Lung microvascular endothelial cell (primary cell): ENCODE measurements around the gene ATP2A1. TPM values are rescaled to one million over a fixed set of nuclear protein-coding genes. Genes with fewer than 3 reads are reported as not detected.
"Not testable (repeated sequence)": the region's sequence is repeated elsewhere in the genome, so short reads cannot be mapped to it uniquely, and the experiment has no call there.

ENCODE experiments used
- DNase-seq, 2 donors: peaks; one replicate each; pipeline versions ENCODE4 v3.0.0 to v3.0.0-alpha.2; 2010; ENCODE audit warnings: low read depth in 2 of 2
- total RNA-seq: library from RNA; depleted of rRNA; stranded (reverse); fragments of >200 nt; gene quantifications from 2 replicates; pipeline ENCODE4 v1.2.1, GENCODE V29; 2014

ATP2A1 gene
- total RNA-seq, 1 donor from 2014 or later, result under 0.01 TPM

DNA sequence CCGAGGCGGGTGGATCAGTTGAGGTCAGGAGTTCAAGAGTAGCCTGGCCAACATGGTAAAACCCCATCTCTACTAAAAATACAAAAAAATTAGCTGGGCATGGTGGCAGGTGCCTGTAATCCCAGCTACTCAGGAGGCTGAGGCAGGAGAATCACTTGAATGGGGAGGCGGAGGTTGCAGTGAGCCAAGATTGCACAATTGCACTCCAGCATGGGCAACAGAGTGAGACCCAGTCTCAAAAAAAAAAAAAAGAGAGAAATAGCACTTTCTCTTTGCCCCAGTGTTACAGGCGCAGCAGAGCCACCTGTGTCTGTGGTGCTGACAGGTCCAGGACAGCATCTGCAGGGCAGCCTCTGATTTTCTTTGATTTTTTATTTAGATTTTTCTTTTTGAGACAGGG, 3.3 kb downstream of the ATP2A1 start:
- DNase-seq, result not testable (repeated sequence)

- no peak for DNase-seq
These were observed 4.4 kb downstream of the ATP2A1 start for GRCh38 chr16:28882551-28883160.

DNA sequence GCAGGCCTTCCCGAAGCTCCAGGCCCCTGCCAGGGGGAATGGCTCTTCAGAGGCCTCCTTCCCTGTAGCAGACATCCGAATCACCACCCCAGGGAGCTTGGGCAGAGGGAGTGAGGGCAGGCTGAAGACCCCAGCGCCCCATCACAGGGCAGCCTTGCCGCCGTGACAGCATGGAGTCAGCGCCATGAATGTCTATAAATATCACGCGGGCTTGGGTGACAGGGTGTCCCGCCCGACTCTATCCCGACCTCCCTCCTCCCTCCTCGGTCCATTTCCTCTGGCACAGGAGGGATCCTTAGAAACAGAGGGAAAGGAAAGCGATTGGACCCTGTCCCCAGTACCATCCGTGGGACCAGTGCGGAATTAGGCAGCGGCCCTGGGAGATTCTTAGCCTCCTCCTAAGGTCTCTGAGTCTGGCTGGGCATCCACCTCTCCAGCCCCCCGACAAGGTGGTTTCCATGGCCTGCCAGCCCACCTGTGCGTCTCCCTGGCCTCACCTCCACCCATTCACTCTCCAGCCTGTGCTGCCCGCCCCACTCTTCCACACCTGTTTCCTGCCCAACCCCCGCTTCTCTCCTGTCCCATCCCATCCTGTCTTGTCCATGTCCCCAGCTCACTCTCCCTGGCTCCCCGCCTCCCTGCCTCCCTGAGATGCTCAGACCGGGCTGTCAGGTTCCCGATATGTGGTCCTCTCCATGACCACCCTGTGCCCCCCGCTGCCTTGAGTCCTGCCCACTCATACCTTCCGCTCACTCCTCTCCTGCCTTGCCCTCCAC, 5.1 kb downstream of the ATP2A1 start:
- no peak for DNase-seq

DNA sequence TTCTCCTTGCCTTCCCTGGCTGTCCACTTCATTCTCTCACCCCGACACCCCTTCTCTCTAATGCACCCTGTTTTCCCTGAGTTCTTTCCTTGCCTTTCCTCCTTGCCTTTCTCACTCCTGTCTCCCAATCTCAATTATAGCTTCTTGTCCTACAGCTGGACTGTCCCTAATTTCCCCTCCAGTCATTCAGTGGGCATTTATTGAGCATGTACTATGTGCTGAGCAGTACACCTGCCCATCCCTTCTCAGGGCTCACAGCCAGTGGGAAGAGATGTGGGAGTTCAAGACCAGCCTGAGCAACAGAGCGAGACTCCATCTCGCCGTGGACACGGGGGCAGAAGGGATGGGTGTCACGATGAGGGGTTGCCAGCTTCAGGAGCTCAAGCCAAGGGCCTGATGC, 5.8 kb downstream of the ATP2A1 start:
- DNase-seq, result no peak

DNA sequence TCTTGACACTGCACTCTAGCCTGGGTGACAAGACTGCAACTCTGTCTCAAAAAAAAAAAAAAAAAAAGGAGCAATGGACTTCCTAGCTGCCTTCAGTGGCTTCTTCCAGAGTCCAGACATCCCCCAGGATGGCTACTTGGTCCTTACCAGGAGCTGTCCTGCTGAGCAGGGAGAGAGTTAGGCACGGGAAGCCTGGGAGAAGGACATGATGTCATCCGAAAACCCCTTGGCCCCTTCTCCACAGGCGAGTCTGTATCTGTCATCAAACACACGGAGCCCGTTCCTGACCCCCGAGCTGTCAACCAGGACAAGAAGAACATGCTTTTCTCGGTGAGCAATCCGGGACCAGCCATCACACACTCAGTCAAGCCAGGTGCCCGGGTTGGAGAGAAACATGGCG, 8.7 kb downstream of the ATP2A1 start:
- DNase-seq, result no peak

DNA sequence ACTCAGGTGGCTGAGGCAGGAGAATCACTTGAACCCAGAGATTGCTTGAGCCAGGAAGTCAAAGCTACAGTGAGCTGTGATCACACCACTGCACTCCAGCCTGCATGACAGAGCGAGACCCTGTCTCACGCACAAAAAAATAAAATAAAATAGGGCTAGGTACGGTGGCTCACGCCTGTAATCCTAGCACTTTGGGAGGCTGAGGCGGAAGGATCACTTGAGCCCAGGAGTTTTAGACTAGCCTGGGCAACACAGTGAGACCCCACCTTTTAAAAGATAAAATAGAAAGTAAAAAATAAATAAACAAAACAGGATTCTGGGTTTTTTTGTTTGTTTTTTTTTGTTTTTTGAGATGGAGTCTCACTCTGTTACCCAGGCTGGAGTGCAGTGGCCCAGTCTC, 12.1 kb downstream of the ATP2A1 start:
- not testable (repeated sequence) for DNase-seq

GRCh38 chr16:28891964-28892890, 13.9 kb downstream of the ATP2A1 start:
- DNase-seq, result no peak

DNA sequence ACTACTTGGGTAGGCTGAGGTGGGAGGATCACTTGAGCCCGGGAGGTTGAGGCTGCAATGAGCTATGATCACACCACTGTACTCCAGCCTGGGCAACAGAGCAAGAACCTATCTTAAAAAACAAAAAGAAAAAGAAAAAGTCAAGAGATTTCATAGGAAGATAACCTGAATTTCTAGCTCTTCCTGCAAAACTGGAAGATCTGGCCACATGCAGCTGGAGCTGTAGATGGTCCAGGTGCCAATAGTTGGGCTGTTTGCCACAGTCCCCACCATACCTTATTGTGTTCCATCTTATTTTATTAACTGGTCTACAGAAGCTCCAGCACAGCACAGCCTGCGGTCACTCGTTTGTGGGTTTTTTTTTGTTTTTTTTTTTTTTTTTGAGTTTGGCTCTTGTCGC, 15.0 kb downstream of the ATP2A1 start:
- DNase-seq, result no peak

DNA sequence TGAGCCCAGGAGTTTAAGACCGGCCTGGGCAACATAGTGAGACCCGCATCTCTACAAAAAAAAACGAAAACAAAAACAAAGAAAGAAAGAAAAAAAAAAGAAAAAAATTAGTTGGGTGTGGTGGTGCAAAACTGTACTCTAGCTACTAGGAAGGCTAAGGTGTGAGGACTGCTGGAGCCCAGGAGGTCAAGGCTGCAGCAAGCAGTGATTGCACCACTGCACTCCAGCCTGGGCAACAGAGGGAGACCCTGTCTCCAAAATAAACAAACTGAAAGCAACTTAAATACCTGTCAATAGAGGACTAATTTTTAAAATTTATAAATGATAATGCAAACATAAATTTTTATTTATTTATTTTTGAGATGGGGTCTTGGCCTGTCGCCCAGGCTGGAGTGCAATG, 17.3 kb downstream of the ATP2A1 start:
- DNase-seq, result no peak

- DNase-seq, result no peak
These were observed 19.5 kb downstream of the ATP2A1 start for GRCh38 chr16:28897826-28898225.

DNA sequence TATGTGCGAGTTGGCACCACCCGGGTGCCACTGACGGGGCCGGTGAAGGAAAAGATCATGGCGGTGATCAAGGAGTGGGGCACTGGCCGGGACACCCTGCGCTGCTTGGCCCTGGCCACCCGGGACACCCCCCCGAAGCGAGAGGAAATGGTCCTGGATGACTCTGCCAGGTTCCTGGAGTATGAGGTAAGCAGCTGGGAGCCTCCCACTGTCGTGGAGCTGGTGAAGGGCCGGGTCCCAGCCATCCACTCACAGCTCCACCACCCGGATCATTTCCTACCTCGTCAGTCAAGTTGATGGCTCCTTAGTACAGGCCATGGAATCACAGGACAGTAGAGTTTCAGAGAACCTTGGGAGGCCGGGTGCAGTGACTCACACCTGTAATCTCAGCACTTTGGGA, 20.0 kb downstream of the ATP2A1 start:
- no peak for DNase-seq

- DNase-seq, result no peak
These were observed 20.7 kb downstream of the ATP2A1 start for GRCh38 chr16:28898942-28899341.

DNA sequence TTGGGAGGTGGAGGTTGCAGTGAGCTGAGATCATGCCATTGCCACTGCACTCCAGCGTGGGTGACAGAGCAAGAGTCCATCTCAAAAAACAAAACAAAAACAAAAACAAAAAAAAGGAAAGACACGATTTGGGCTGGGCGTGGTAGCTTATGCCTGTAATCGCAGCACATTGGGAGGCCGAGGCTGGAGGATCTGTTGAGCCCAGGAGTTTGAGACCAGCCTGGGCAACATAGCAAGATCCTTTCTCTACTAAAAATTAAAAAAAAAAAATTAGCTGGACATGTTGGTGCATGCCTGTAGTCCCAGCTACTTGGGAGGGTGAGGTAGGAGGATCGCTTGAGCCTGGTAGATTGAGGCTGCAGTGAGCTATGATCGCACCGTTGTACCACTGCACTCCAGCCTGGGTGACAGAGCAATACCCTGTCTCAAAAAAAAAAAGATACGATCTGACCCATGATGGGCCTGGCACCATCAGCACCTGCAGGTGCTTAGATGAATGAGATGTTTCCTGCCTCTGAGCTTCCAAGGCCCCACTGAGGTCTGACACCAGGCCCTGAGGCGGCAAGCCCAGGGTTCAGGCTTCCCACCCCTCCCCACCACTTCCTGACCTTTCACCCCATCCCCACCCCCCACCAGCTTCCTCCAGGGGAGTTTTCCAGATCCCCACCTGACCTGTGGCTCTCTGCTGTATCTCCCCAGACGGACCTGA, 21.7 kb downstream of the ATP2A1 start:
- no peak for DNase-seq

- DNase-seq, result no peak
These were observed 22.3 kb downstream of the ATP2A1 start for GRCh38 chr16:28900601-28901000.

- DNase-seq, result no peak
These were observed 23.6 kb downstream of the ATP2A1 start for GRCh38 chr16:28901862-28902261.

- DNase-seq, result no peak
These were observed 24.6 kb downstream of the ATP2A1 start for GRCh38 chr16:28902909-28903308.

GRCh38 chr16:28903344-28904042, 25.2 kb downstream of the ATP2A1 start:
- DNase-seq, result no peak

GRCh38 chr16:28904363-28904762, 26.1 kb downstream of the ATP2A1 start:
- DNase-seq, result no peak

DNA sequence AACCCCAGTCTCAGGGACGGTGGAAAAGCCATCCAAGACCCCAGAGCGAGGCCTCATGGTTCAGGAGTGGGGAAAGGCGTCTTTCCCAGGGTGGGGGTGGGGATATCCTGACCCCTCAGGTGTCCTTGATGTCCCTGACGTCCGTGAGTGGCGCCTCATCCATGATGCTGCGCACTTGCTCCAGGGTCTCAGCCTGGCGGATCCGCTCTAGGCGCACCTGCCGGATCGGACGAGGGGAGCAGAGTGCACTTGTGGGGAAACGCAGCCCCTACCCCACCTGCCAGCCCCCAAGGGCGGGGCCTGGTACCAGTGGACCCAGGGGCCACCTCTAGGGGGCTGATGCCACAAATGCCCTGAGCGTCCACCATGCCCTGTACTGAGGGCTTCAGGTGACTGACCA, 26.5 kb downstream of the ATP2A1 start:
- DNase-seq, result no peak

DNA sequence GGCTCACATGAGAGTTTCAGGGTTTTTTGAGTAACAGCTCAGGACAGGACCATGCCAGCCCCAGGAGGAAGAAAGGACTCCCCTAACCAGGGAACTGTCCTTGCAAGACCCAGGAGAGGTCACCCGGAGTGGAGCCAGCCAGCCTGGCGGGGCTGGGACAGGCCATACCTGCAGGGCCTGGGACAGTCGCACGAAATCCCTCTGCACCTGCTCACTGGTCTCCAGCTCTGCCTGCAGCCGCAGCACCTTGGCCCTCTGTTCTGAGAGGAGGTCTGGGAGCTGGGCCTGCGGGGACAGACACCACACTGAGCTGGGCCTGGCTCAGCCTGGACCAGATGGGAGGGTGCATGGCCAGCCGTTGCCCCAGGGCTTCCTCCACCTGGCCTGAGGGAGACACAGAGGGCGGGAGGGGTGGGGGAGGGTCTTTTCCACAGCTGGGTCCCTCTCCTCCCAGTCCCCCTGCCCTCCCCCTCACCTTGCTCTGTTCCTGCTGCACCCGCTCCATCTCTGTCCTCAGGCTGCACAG, 27.0 kb downstream of the ATP2A1 start:
- no peak for DNase-seq
